ENCODE data around the gene KRT28.
"Not testable (repeated sequence)": the region's sequence is repeated elsewhere in the genome, so short reads cannot be mapped to it uniquely, and the experiment has no call there.

The KRT28 gene

GRCh38 chr17:40815381-40815780 is 15.6 kb upstream of the KRT28 start:
- in situ Hi-C loops (cut with HindIII; ENCODE audit: low pct_unique_long_range_greater_than_20kb, low sequenced_read_pairs), result no loop called here
- TF ChIP-seq JUND (IDR thresholded peaks at IDR 0.05; ENCODE audit: low read depth), result no peak
- no peak for DNase-seq (ENCODE audit: low read depth in 1 of 2, low spot score in 1 of 2)

- DNase-seq (ENCODE audit: low read depth in 1 of 2, low spot score in 1 of 2), result not testable (repeated sequence)
These were observed 14.9 kb upstream of the KRT28 start for GRCh38 chr17:40814657-40815056.

GRCh38 chr17:40813804-40814203 is 14.0 kb upstream of the KRT28 start:
- in situ Hi-C loops (cut with HindIII; ENCODE audit: low pct_unique_long_range_greater_than_20kb, low sequenced_read_pairs), result no loop called here
- no peak for TF ChIP-seq JUND (IDR thresholded peaks at IDR 0.05; ENCODE audit: low read depth)
- no peak for DNase-seq (ENCODE audit: low read depth in 1 of 2, low spot score in 1 of 2)

More at GRCh38 chr17:40814657-40815056, 14.9 kb upstream of the KRT28 start:
- in situ Hi-C loops (cut with HindIII; ENCODE audit: low pct_unique_long_range_greater_than_20kb, low sequenced_read_pairs), result not testable (repeated sequence)

GRCh38 chr17:40812639-40813038 is 12.9 kb upstream of the KRT28 start:
- no peak for TF ChIP-seq JUND (IDR thresholded peaks at IDR 0.05; ENCODE audit: low read depth)
- in situ Hi-C loops (cut with HindIII; ENCODE audit: low pct_unique_long_range_greater_than_20kb, low sequenced_read_pairs), result no loop called here
- no peak for DNase-seq (ENCODE audit: low read depth in 1 of 2, low spot score in 1 of 2)

GRCh38 chr17:40810494-40810893 is 10.7 kb upstream of the KRT28 start:
- peak in 1 of 2 experiments; percentile 70 for DNase-seq (ENCODE audit: low read depth in 1 of 2, low spot score in 1 of 2)
- in situ Hi-C loops (cut with HindIII; ENCODE audit: low pct_unique_long_range_greater_than_20kb, low sequenced_read_pairs), result no loop called here

GRCh38 chr17:40809721-40810421 is 10.1 kb upstream of the KRT28 start:
- in situ Hi-C loops (cut with HindIII; ENCODE audit: low pct_unique_long_range_greater_than_20kb, low sequenced_read_pairs), result no loop called here
- no peak for DNase-seq (ENCODE audit: low read depth in 1 of 2, low spot score in 1 of 2)
- TF ChIP-seq JUND (IDR thresholded peaks at IDR 0.05; ENCODE audit: low read depth), result no peak

More at GRCh38 chr17:40810494-40810893, 10.7 kb upstream of the KRT28 start:
- no peak for TF ChIP-seq JUND (IDR thresholded peaks at IDR 0.05; ENCODE audit: low read depth)

GRCh38 chr17:40806131-40806530 is 6.4 kb upstream of the KRT28 start:
- no peak for TF ChIP-seq JUND (IDR thresholded peaks at IDR 0.05; ENCODE audit: low read depth)
- in situ Hi-C loops (cut with HindIII; ENCODE audit: low pct_unique_long_range_greater_than_20kb, low sequenced_read_pairs), result no loop called here
- DNase-seq (ENCODE audit: low read depth in 1 of 2, low spot score in 1 of 2), result no peak

- no peak for TF ChIP-seq JUND (IDR thresholded peaks at IDR 0.05; ENCODE audit: low read depth)
- DNase-seq (ENCODE audit: low read depth in 1 of 2, low spot score in 1 of 2), result peak; percentile 77 to 90
- in situ Hi-C loops (cut with HindIII; ENCODE audit: low pct_unique_long_range_greater_than_20kb, low sequenced_read_pairs), result no loop called here
These were observed 3.9 kb upstream of the KRT28 start for GRCh38 chr17:40803617-40804082.

- no peak for TF ChIP-seq JUND (IDR thresholded peaks at IDR 0.05; ENCODE audit: low read depth)
- DNase-seq (ENCODE audit: low read depth in 1 of 2, low spot score in 1 of 2), result no peak
- in situ Hi-C loops (cut with HindIII; ENCODE audit: low pct_unique_long_range_greater_than_20kb, low sequenced_read_pairs), result no loop called here
These were observed 1.4 kb upstream of the KRT28 start for GRCh38 chr17:40801157-40801556.

- in situ Hi-C loops (cut with HindIII; ENCODE audit: low pct_unique_long_range_greater_than_20kb, low sequenced_read_pairs), result no loop called here
- DNase-seq (ENCODE audit: low read depth in 1 of 2, low spot score in 1 of 2), result no peak
- no peak for TF ChIP-seq JUND (IDR thresholded peaks at IDR 0.05; ENCODE audit: low read depth)
These were observed 622 bp upstream of the KRT28 start for GRCh38 chr17:40800381-40800780.

GRCh38 chr17:40796846-40797245 is 2.9 kb downstream of the KRT28 start:
- no peak for DNase-seq (ENCODE audit: low read depth in 1 of 2, low spot score in 1 of 2)
- TF ChIP-seq JUND (IDR thresholded peaks at IDR 0.05; ENCODE audit: low read depth), result no peak
- in situ Hi-C loops (cut with HindIII; ENCODE audit: low pct_unique_long_range_greater_than_20kb, low sequenced_read_pairs), result no loop called here

GRCh38 chr17:40795019-40795667 is 4.6 kb downstream of the KRT28 start:
- DNase-seq (ENCODE audit: low read depth in 1 of 2, low spot score in 1 of 2), result no peak
- no peak for TF ChIP-seq JUND (IDR thresholded peaks at IDR 0.05; ENCODE audit: low read depth)
- in situ Hi-C loops (cut with HindIII; ENCODE audit: low pct_unique_long_range_greater_than_20kb, low sequenced_read_pairs), result no loop called here

- in situ Hi-C loops (cut with HindIII; ENCODE audit: low pct_unique_long_range_greater_than_20kb, low sequenced_read_pairs), result no loop called here
- TF ChIP-seq JUND (IDR thresholded peaks at IDR 0.05; ENCODE audit: low read depth), result no peak
- no peak for DNase-seq (ENCODE audit: low read depth in 1 of 2, low spot score in 1 of 2)
These were observed 5.3 kb downstream of the KRT28 start for GRCh38 chr17:40794466-40794865.
